Measurements from ENCODE around the gene ARHGEF6. TPM values are rescaled to one million over a fixed set of nuclear protein-coding genes. Genes with fewer than 3 reads are reported as not detected.

ARHGEF6 gene
- total RNA-seq, 2 experiments from 2014 or later, result 85.0 to 87.1 TPM

- peak; percentile 55 for ATAC-seq (ENCODE audit: low read depth)
- H3K9me3 Mint-ChIP-seq, result peaks cover 2% of the 10 kb centered on the region
- POLR2A ChIA-PET, result interaction anchor here (1.1 to 2.4 kb wide), 2 partner anchors 8 to 10 kb away, joined by 5 to 13 read pairs; no protein-coding TSS in a partner anchor
- no peaks in the 10 kb centered on the region for H3K27me3 Mint-ChIP-seq
- no peak for DNase-seq
- H3K27ac Mint-ChIP-seq, result peak overlapping the region; percentile 88
- H3K4me1 Mint-ChIP-seq, result peaks cover 76% of the 10 kb centered on the region
- peak overlapping the region; percentile 42 for H3K4me3 Mint-ChIP-seq
- peaks cover 4% of the 10 kb centered on the region for H3K36me3 Mint-ChIP-seq
These were observed 153.3 kb downstream of the ARHGEF6 start for GRCh38 chrX:136627409-136627808.

- no peaks in the 10 kb centered on the region for H3K27me3 Mint-ChIP-seq
These were observed 153.8 kb downstream of the ARHGEF6 start for GRCh38 chrX:136626891-136627290.

DNA sequence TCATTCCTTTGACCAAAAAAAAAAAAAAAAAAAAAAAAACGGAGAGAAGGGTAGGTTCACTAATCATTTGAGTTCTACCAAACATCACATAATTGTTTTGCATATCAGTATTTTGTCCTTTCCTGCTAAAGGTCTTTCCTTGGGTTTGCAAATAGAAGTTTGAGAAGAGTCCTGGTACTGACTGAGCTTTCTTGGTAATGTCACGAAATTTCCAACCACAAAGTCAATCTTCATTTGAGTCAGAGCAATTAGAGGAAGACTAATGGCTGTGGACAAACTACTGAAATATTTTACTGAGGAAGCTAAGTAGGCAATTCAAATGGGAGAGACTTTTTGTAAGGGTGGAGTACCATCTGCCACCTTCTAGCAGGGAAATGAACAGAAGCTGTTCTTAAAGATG is 154.5 kb downstream of the ARHGEF6 start:
- Mint-ChIP-seq H3K36me3 (peaks cover 4% of the 10 kb centered on the region), H3K4me1 (peaks cover 75% of the 10 kb centered on the region), H3K4me3 (peak overlapping the region; percentile 54), H3K27ac (peak overlapping the region; percentile 44), H3K27me3 (no peaks in the 10 kb centered on the region), H3K9me3 (peaks cover 2% of the 10 kb centered on the region)
- POLR2A ChIA-PET, result interaction anchor here (0.7 to 2.4 kb wide), 4 partner anchors 9 to 422 kb away, joined by 4 to 13 read pairs (median 6); no protein-coding TSS in a partner anchor
- ATAC-seq (ENCODE audit: low read depth) (peak; percentile 11), DNase-seq (no peak)

More at GRCh38 chrX:136626891-136627290, 153.8 kb downstream of the ARHGEF6 start:
- H3K4me3 Mint-ChIP-seq, result peak overlapping the region; percentile 54
- DNase-seq (no peak), ATAC-seq (ENCODE audit: low read depth) (no peak)
- H3K36me3 Mint-ChIP-seq, result peaks cover 4% of the 10 kb centered on the region
- peaks cover 2% of the 10 kb centered on the region for H3K9me3 Mint-ChIP-seq
- H3K27ac Mint-ChIP-seq, result peak overlapping the region; percentile 88
- peaks cover 75% of the 10 kb centered on the region for H3K4me1 Mint-ChIP-seq
- POLR2A ChIA-PET, result interaction anchor here (1.0 to 2.4 kb wide), 3 partner anchors 9 to 10 kb away, joined by 5 to 13 read pairs (median 5); no protein-coding TSS in a partner anchor

DNA sequence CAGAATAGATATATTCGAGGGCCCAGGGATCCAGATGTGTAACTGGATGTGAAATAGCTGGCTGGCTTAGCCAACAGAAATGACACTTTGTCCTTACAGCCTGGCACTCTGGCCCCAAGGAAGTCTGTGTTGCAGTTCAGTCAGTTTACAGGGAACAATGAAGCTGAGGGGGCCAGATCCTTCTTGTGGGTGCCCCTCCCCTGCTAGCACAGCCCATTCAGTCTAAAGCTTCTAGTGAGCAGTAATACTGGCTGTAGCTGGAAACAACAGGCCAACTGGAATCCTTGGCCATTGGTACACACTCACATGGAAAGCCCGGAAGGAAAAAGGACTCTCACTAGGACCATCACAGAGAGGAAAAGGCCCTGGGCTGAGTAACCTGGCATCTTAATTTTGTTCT is 155.5 kb downstream of the ARHGEF6 start:
- ATAC-seq (ENCODE audit: low read depth) (no peak), DNase-seq (no peak)
- Mint-ChIP-seq H3K36me3 (peaks cover 4% of the 10 kb centered on the region), H3K27me3 (no peaks in the 10 kb centered on the region), H3K4me1 (peaks cover 68% of the 10 kb centered on the region), H3K4me3 (no peak overlapping the region), H3K9me3 (peaks cover 2% of the 10 kb centered on the region), H3K27ac (peak overlapping the region; percentile 44)
- POLR2A ChIA-PET, result no interaction called here

GRCh38 chrX:136623396-136623795 is 157.3 kb downstream of the ARHGEF6 start:
- POLR2A ChIA-PET, result no interaction called here
- Mint-ChIP-seq H3K27me3 (no peaks in the 10 kb centered on the region), H3K4me3 (peak overlapping the region; percentile 40), H3K4me1 (peaks cover 68% of the 10 kb centered on the region), H3K9me3 (peaks cover 2% of the 10 kb centered on the region), H3K27ac (peak overlapping the region; percentile 65), H3K36me3 (peaks cover 4% of the 10 kb centered on the region)
- ATAC-seq (ENCODE audit: low read depth) (peak; percentile 46), DNase-seq (peak; percentile 64)

GRCh38 chrX:136622568-136622967 is 158.2 kb downstream of the ARHGEF6 start:
- H3K36me3 Mint-ChIP-seq, result peaks cover 7% of the 10 kb centered on the region
- H3K4me1 Mint-ChIP-seq, result peaks cover 70% of the 10 kb centered on the region
- ATAC-seq (ENCODE audit: low read depth), result no peak
- peaks cover 2% of the 10 kb centered on the region for H3K9me3 Mint-ChIP-seq
- POLR2A ChIA-PET, result no interaction called here
- no peak overlapping the region for H3K27ac Mint-ChIP-seq
- H3K4me3 Mint-ChIP-seq, result no peak overlapping the region
- DNase-seq, result no peak
- no peaks in the 10 kb centered on the region for H3K27me3 Mint-ChIP-seq

DNA sequence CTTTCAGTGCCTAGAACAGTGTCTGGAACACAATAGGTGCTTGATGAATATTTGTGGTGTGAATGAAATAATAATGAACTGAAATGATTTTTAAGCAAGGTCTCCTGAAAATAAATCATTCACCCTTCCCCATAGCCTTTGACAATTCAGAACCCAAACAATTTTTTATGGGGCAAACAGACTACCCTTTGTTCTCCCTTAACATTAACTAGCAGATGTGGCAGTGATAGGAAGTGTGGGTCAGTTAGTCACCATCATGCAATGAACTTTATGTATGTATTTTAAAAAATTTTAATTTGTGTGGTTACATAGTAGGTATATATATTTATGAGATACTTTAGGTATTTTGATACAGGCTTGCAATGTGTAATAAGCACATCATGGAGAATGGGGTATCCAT is 160.0 kb downstream of the ARHGEF6 start:
- no peak overlapping the region for H3K27ac Mint-ChIP-seq

DNA sequence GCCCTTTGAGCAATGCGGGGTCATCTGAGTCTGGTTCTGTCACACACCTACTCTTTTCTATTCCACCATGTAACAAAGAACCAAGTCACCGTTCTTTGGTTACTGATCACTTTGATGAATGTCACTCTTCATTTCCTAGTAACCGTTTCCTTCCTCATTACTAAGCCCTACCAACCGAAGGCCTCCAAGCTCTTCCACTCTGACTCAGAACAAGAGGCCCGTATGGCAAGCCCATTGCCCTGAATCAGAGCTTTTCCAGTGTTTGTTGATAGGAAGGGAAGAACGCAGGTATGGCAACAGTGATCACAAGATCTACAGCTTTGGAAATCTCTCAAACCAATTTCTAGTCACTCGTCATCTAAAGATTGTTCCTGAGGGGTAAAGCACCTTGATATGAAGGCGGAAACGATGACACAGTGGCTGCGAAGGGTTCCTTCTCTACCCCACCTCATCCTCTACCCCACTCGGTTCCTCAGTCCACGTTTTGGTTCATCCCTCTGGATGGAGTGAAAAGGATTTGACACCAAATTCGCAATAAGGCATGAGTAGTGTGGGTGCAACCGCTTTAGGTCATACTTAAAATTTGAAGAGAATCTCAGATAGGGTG is 160.7 kb downstream of the ARHGEF6 start:
- ATAC-seq (ENCODE audit: low read depth) (peak; percentile 61), DNase-seq (no peak)
- peaks cover 7% of the 10 kb centered on the region for H3K36me3 Mint-ChIP-seq
- peak overlapping the region; percentile 44 for H3K4me3 Mint-ChIP-seq
- H3K27me3 Mint-ChIP-seq, result no peaks in the 10 kb centered on the region
- peaks cover 2% of the 10 kb centered on the region for H3K9me3 Mint-ChIP-seq
- POLR2A ChIA-PET, result interaction anchor here (1.3 kb wide), 2 partner anchors 8 to 13 kb away, joined by 4 read pairs; no protein-coding TSS in a partner anchor
- H3K4me1 Mint-ChIP-seq, result peaks cover 59% of the 10 kb centered on the region
- peak overlapping the region; percentile 64 for H3K27ac Mint-ChIP-seq

More for the DNA sequence above, 160.0 kb downstream of the ARHGEF6 start:
- DNase-seq, result no peak
- Mint-ChIP-seq H3K27me3 (no peaks in the 10 kb centered on the region), H3K4me1 (peaks cover 60% of the 10 kb centered on the region), H3K4me3 (no peak overlapping the region), H3K36me3 (peaks cover 7% of the 10 kb centered on the region), H3K9me3 (peaks cover 2% of the 10 kb centered on the region)
- no peak for ATAC-seq (ENCODE audit: low read depth)
- POLR2A ChIA-PET, result interaction anchor here (1.3 kb wide), 1 partner anchor 8 kb away, joined by 4 read pairs; no protein-coding TSS in a partner anchor

DNA sequence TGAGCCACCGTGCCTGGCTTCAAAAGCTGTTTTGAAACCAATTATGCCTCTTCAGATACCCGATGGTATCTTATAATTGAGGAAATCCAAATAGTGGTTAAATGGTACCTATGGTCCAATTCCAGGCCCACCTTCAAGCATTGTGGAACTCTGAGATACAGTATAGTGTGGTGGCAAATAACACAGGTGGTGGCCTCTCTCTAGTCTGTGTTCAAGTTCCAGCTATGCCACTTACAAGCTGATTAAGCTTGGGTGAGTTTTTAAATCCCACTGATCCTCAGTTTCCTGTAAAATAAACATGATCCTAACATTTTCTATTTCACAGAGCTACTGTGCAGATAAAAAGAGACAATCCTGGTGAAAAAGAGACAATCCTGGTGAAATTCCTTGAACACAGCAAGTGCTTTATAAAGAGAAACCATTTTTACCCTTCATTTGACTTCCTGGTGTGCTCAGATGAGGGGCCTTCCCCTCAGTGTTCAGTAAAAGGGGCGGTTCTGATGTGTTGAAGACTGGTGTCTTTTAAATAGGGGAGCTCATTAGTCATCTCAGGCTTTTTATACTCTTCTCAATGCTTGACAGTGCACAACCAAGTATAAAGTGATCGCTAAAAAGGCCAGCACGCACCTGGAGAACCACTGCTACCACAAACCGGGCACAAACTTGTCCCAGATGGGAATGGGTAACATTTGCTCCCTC is 163.6 kb downstream of the ARHGEF6 start:
- ATAC-seq (ENCODE audit: low read depth) (peak; percentile 88), DNase-seq (no peak)
- POLR2A ChIA-PET, result interaction anchor here (1.0 to 1.8 kb wide), 6 partner anchors 9 to 57 kb away, joined by 3 to 7 read pairs (median 5); no protein-coding TSS in a partner anchor
- H3K27ac Mint-ChIP-seq, result peak overlapping the region; percentile 70
- peak overlapping the region; percentile 39 for H3K4me3 Mint-ChIP-seq
- no peaks in the 10 kb centered on the region for H3K27me3 Mint-ChIP-seq
- H3K36me3 Mint-ChIP-seq, result peaks cover 3% of the 10 kb centered on the region
- no peaks in the 10 kb centered on the region for H3K9me3 Mint-ChIP-seq
- peaks cover 35% of the 10 kb centered on the region for H3K4me1 Mint-ChIP-seq

Other genes with a start within 250 kb of the ARHGEF6 start
- gene VGLL1, start 248.7 kb downstream of the ARHGEF6 start, total RNA-seq, result under 1 TPM in 1 of 2 experiments, not detected in 1; 0.77 TPM
- gene CD40LG, start 132.8 kb downstream of the ARHGEF6 start, total RNA-seq, result 1 to 10 TPM; 2.5 to 3.7 TPM
- gene RBMX, start 99.8 kb upstream of the ARHGEF6 start, total RNA-seq, result 100 to 1,000 TPM; 252 to 260 TPM